NCI-H2196 treated with DMSO at 0.1 percent for 48 hours (cell line): ENCODE data around the gene BANP.
"Not testable (repeated sequence)": the region's sequence is repeated elsewhere in the genome, so short reads cannot be mapped to it uniquely, and the experiment has no call there.

ENCODE experiments used
- DNase-seq: peaks from one replicate; lab custom pipeline; 2025; ENCODE audit not compliant: unreplicated experiment; lab: John Stamatoyannopoulos, UW

Gene BANP

DNA sequence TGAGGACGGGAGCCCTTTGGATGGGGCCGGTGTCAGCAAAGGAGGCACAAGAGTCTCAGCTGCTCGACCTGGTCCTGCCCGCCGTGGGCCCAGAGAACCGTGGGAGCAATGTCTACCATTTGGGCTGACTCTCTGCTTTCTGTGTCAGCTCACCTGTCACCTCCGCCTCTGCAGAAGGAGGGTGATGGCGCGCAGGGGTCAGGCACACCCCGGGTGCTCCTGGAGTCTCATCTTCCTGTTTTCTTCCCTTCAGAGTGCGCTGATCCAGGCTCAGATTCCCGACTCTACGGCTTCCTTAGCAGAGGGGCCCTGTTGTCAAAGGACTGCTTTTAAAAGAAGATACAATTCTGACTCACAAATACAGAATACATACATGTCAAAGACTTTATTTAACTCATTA lies 167.1 kb downstream of the BANP start:
- DNase-seq: no peak

DNA sequence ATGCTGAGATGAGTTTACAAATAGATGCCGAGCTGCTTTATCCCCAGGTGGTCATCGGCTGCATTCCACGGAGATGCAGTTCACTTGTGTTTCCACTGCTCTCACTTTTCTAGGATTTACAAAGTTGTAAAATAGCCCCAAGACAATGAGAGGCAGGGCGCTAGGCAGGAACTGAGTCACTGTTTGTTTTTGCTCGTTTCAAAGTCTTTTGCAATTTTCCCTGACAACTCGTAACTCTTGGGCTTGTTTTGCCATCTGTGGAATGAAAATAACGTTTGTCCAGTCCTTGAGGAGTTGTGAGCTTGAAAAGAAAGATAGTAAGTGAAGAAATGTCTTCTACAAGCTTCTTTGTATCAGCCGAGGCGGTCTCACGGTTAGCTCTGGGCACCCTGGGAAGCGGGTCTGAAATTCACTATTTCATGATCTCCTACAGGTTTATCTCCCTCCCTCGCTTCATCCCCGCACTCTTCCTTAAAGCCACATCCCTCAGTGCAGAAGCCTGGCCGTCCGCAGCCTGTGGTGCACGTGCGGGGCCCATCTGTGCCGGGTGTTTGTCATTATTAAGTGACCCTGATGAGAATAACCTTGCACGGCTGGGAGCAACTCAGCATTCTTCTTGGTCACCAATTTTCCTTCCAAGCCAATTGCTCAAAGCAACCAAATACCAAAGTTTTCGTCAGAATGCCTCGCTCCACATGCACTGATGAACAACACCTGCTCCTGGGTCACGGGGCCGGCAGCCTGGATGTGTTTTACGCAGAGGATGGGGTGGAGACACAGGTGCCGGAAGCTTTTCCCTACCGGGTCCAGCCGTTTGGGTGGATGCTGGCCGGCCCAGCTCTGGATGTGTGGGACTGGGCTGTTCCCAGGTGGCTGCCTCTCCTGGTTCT lies 167.9 kb downstream of the BANP start:
- not testable (repeated sequence) for DNase-seq

DNA sequence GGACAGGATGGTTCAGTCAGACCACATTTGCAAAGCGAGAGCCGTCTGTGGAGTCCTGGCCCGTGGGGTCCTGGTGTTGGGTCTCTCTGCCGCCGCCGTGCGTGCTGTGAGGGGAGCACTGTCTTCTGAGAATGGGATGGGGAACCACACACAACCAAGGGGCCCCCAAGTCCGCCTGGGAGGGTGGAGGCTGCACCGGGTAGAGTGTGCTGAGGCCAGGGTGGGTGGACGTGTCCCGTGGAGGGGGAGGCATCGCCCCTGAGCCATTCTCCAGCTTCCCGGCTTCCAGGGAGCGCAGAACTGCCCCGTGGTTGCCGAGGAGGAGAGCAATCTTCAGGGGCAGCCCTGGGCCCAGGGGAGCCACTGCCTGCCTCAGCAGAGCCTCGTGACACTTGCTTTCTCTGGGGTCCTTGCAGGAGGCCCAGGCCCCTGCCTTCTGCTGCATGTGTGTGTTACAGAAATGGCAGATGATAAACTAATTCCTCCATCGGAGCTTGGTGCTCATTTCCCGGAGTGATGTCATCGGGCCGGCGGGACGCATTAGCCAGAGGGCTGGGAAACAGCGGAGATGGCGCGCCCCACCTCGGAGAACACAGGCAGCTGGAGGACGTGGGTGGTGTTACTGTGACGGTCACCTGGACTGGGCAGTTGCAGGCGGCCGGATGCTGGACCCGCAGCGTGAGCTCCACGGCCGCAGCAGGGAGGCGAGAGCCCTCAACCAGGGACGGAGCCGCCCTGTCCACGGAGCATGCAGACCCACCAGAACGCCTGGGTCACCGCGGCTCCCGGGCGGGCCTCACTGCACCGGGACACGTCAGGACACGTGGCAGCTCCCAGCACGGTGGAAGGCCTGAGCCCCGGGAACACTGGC lies 168.9 kb downstream of the BANP start:
- DNase-seq: not testable (repeated sequence)

DNA sequence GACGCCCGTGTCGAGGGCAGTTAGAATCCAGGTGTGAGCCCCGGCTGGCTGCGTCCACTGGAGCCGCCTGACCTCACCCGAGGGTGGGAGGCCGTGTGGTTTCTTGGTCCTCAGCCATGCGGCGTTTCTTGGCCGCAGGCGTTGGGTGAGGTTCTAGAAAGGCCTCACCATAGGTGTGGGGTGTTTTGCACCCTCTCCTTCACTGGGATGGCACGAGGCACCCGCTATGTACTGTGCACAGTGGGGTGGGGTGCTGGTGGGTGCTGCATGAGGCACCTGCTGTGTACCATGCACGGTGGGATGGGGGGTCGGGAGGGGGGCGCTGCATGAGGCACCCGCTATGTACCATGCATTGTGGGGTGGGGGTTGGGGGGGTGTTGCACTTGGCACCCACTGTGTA lies 169.6 kb downstream of the BANP start:
- no peak for DNase-seq

DNA sequence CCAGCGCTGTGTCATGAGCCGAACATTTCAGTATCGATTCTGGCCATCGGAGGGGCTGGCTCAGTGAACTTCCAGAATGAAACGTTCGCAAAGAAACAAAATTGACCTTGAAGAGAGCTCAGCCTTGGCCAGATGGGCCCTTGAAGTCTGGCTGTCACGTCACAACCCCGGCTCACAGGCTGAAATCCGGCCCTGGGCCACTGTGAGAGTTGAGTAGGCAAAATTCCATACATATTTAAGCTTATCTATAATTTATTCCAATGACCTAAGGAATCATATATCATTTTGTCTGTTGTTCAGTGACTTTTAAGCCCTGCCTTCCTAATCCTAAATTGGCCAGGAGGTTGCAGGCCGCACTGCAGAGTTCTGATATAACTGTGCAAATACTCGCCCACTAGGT lies 170.2 kb downstream of the BANP start:
- DNase-seq: not testable (repeated sequence)

DNA sequence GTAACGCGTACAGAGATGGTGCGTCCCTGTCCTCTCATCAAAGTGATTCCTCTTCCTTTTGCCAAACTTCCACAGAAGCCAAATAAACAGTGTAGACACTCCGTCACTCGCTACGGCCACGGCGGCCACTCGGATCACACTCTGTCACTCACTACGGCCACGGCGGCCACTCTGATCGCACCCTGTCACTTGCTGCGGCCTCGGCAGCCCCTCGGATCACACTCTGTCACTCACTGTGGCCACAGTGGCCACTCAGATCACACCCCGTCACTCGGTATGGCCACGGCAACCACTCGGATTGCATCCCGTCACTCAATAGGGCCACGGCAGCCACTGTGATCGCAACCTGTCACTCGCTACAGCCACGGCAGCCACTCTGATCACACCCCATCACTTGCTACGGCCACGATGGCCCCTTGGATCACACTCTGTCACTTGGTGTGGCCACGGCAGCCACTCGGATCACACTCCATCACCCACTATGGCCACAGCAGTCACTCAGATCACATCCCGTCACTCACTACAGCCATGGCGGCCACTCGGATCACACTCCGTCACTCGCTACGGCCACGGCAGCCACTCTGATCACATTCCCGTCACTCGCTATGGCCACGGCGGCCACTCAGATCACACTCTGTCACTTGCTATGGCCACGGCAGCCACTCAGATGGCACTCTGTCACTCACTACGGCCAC lies 170.8 kb downstream of the BANP start:
- no peak for DNase-seq
